Neutrophil (primary cell): ENCODE results near the gene PRDM16.

Experiments used
- H3K27ac ChIP-seq: fragments of 200-600 bp; sonication (generic); 2 replicates; pipeline ENCODE4 v1.5.1; 2016; ENCODE audit warnings: mild to moderate bottlenecking, moderate library complexity
- H3K27me3 ChIP-seq: fragments of 200-600 bp; sonication (generic); 2 replicates; pipeline ENCODE4 v1.6.0; 2016; ENCODE audit warnings: mild to moderate bottlenecking
- H3K36me3 ChIP-seq: fragments of 200-600 bp; sonication (generic); 2 replicates; pipeline ENCODE4 v1.5.1; 2017
- H3K4me1 ChIP-seq, 2 experiments: fragments of 200-600 bp in 1 of 2; sonication (generic) in 1 of 2; 1 replicate in 1 of 2; 2 replicates in 1 of 2; pipeline versions ENCODE4 v1.5.1 to v1.6.1; 2013 to 2016; ENCODE audit warnings: low read depth in 1 of 2, low read length in 1 of 2, mild to moderate bottlenecking in 1 of 2, moderate library complexity in 1 of 2; ENCODE audit not compliant: control insufficient read depth in 1 of 2, insufficient read depth in 1 of 2
- H3K4me3 ChIP-seq, 2 experiments: fragments of 200-600 bp in 1 of 2; sonication (generic) in 1 of 2; 1 replicate in 1 of 2; 2 replicates in 1 of 2; pipeline ENCODE4 v1.5.1; 2013 to 2016; ENCODE audit warnings: low read depth in 1 of 2, low read length in 1 of 2, mild to moderate bottlenecking in 1 of 2, moderate library complexity in 1 of 2
- H3K9me3 ChIP-seq: fragments of 200-600 bp; sonication (generic); 2 replicates; pipeline ENCODE4 v1.5.1; 2016
- CTCF ChIP-seq: fragments of 200-600 bp; sonication (generic); IDR thresholded peaks from 2 replicates; pipeline ENCODE4 v1.5.1; 2016; ENCODE audit warnings: antibody characterized with exemption

PRDM16 gene

GRCh38 chr1:3101124-3101939 is 32.3 kb downstream of the PRDM16 start:
- no peaks in the 10 kb centered on the region for H3K36me3 ChIP-seq
- H3K27ac ChIP-seq = no peak overlapping the region
- no peak overlapping the region for H3K4me3 ChIP-seq
- peaks cover 8% of the 10 kb centered on the region for H3K27me3 ChIP-seq
- TF ChIP-seq CTCF = no peak
- no peaks in the 10 kb centered on the region for H3K4me1 ChIP-seq
- H3K9me3 ChIP-seq = no peaks in the 10 kb centered on the region

GRCh38 chr1:3102641-3103040 is 33.6 kb downstream of the PRDM16 start:
- no peak for TF ChIP-seq CTCF
- Histone ChIP-seq H3K36me3 (no peaks in the 10 kb centered on the region), H3K27me3 (no peaks in the 10 kb centered on the region), H3K27ac (no peak overlapping the region), H3K4me3 (no peak overlapping the region), H3K9me3 (no peaks in the 10 kb centered on the region), H3K4me1 (no peaks in the 10 kb centered on the region)

- Histone ChIP-seq H3K27me3 (no peaks in the 10 kb centered on the region), H3K27ac (no peak overlapping the region), H3K4me1 (no peaks in the 10 kb centered on the region), H3K9me3 (no peaks in the 10 kb centered on the region), H3K36me3 (no peaks in the 10 kb centered on the region), H3K4me3 (no peak overlapping the region)
- TF ChIP-seq CTCF = no peak
Measured at GRCh38 chr1:3103967-3104677, 35.1 kb downstream of the PRDM16 start.

GRCh38 chr1:3105167-3105863 is 36.3 kb downstream of the PRDM16 start:
- Histone ChIP-seq H3K27ac (no peak overlapping the region), H3K27me3 (no peaks in the 10 kb centered on the region), H3K36me3 (no peaks in the 10 kb centered on the region), H3K4me1 (no peaks in the 10 kb centered on the region), H3K9me3 (no peaks in the 10 kb centered on the region), H3K4me3 (no peak overlapping the region)
- no peak for TF ChIP-seq CTCF

- H3K4me3 ChIP-seq = no peak overlapping the region
- TF ChIP-seq CTCF = no peak
- no peaks in the 10 kb centered on the region for H3K36me3 ChIP-seq
- H3K9me3 ChIP-seq = no peaks in the 10 kb centered on the region
- H3K27me3 ChIP-seq = no peaks in the 10 kb centered on the region
- H3K27ac ChIP-seq = no peak overlapping the region
- H3K4me1 ChIP-seq = no peaks in the 10 kb centered on the region
Measured at GRCh38 chr1:3106216-3106615, 37.2 kb downstream of the PRDM16 start.
